ENCODE results near the gene TPPP3. TPM values are rescaled to one million over a fixed set of nuclear protein-coding genes. Genes with fewer than 3 reads are reported as not detected.

Gene TPPP3
- total RNA-seq, 4 donors from 2014 or later = 2.2 to 31.9 (median 7.1) TPM

- no peaks in the 10 kb centered on the region for H3K9me3 ChIP-seq
- DNase-seq = no peak
- TF ChIP-seq CTCF (IDR thresholded peaks at IDR 0.05 in 4 of 5, conservative IDR thresholded peaks at IDR 0.05 in 1 of 5) = no peak
- no peak for TF ChIP-seq POLR2A (IDR thresholded peaks at IDR 0.05)
- intact Hi-C loops (cut with DNase I; ENCODE audit: low total_unique reads) (no loop called here), in situ Hi-C loops (cut with MboI; ENCODE audit: low sequenced_read_pairs in 4 of 4) (no loop called here)
- peaks cover 0 to 23% of the 10 kb centered on the region in 2 donors for H3K36me3 ChIP-seq
- H3K27ac ChIP-seq = no peak overlapping the region
- peaks cover 28 to 31% of the 10 kb centered on the region in 2 donors for H3K4me1 ChIP-seq
- no peak for ATAC-seq
- no peak overlapping the region for H3K4me3 ChIP-seq
- H3K27me3 ChIP-seq = no peaks in the 10 kb centered on the region
Observed at GRCh38 chr16:67438824-67439393, 45.6 kb upstream of the TPPP3 start.

- Histone ChIP-seq H3K27ac (no peak overlapping the region), H3K36me3 (peaks cover 0 to 23% of the 10 kb centered on the region in 2 donors), H3K9me3 (no peaks in the 10 kb centered on the region), H3K4me3 (no peak overlapping the region), H3K27me3 (no peaks in the 10 kb centered on the region), H3K4me1 (peaks cover 21 to 25% of the 10 kb centered on the region in 2 donors)
- ATAC-seq (no peak), DNase-seq (no peak)
- in situ Hi-C loops (cut with MboI; ENCODE audit: low sequenced_read_pairs in 4 of 4) = no loop called here
- intact Hi-C loops (cut with DNase I; ENCODE audit: low total_unique reads) = no loop called here
- TF ChIP-seq CTCF (IDR thresholded peaks at IDR 0.05 in 4 of 5, conservative IDR thresholded peaks at IDR 0.05 in 1 of 5) (no peak), POLR2A (IDR thresholded peaks at IDR 0.05) (no peak)
Observed at GRCh38 chr16:67438098-67438791, 44.9 kb upstream of the TPPP3 start.

GRCh38 chr16:67437513-67437912 lies 44.2 kb upstream of the TPPP3 start:
- H3K9me3 ChIP-seq = no peaks in the 10 kb centered on the region
- DNase-seq = no peak
- no peaks in the 10 kb centered on the region for H3K27me3 ChIP-seq
- intact Hi-C loops (cut with DNase I; ENCODE audit: low total_unique reads) = no loop called here
- H3K36me3 ChIP-seq = peaks cover 0 to 23% of the 10 kb centered on the region in 2 donors
- H3K27ac ChIP-seq = no peak overlapping the region
- no peak for ATAC-seq
- H3K4me3 ChIP-seq = no peak overlapping the region
- in situ Hi-C loops (cut with MboI; ENCODE audit: low sequenced_read_pairs in 4 of 4) = no loop called here
- H3K4me1 ChIP-seq = peaks cover 14 to 17% of the 10 kb centered on the region in 2 donors
- TF ChIP-seq POLR2A (IDR thresholded peaks at IDR 0.05) = no peak
- no peak for TF ChIP-seq CTCF (IDR thresholded peaks at IDR 0.05 in 4 of 5, conservative IDR thresholded peaks at IDR 0.05 in 1 of 5)

- ATAC-seq (no peak), DNase-seq (no peak)
- Histone ChIP-seq H3K4me3 (no peak overlapping the region), H3K9me3 (no peaks in the 10 kb centered on the region), H3K4me1 (peaks cover 9 to 13% of the 10 kb centered on the region in 2 donors), H3K36me3 (peaks cover 0 to 23% of the 10 kb centered on the region in 2 donors), H3K27ac (no peak overlapping the region), H3K27me3 (no peaks in the 10 kb centered on the region)
- in situ Hi-C loops (cut with MboI; ENCODE audit: low sequenced_read_pairs in 4 of 4) = no loop called here
- no peak for TF ChIP-seq POLR2A (IDR thresholded peaks at IDR 0.05)
- no peak for TF ChIP-seq CTCF (IDR thresholded peaks at IDR 0.05 in 4 of 5, conservative IDR thresholded peaks at IDR 0.05 in 1 of 5)
- intact Hi-C loops (cut with DNase I; ENCODE audit: low total_unique reads) = no loop called here
Observed at GRCh38 chr16:67436640-67437193, 43.4 kb upstream of the TPPP3 start.

Data from gastrocnemius medialis (tissue), 4 donors.